Panc1 (cell line): Measurements from ENCODE around the gene RWDD4.

Experiments used
- CTCF ChIP-seq: fragments of 450-650 bp; IDR thresholded peaks from 2 replicates; pipeline ENCODE4 v1.5.1; 2017; ENCODE audit warnings: mild to moderate bottlenecking
- POLR2AphosphoS5 ChIP-seq: IDR thresholded peaks from 2 replicates; pipeline ENCODE4 v1.6.1; 2012; ENCODE audit warnings: mild to moderate bottlenecking, low read depth, low read length, moderate library complexity
- TCF7L2 ChIP-seq: IDR thresholded peaks from 2 replicates; pipeline ENCODE4 v1.6.1; 2011; ENCODE audit warnings: mild to moderate bottlenecking, low read depth, low read length, inconsistent platforms

DNA sequence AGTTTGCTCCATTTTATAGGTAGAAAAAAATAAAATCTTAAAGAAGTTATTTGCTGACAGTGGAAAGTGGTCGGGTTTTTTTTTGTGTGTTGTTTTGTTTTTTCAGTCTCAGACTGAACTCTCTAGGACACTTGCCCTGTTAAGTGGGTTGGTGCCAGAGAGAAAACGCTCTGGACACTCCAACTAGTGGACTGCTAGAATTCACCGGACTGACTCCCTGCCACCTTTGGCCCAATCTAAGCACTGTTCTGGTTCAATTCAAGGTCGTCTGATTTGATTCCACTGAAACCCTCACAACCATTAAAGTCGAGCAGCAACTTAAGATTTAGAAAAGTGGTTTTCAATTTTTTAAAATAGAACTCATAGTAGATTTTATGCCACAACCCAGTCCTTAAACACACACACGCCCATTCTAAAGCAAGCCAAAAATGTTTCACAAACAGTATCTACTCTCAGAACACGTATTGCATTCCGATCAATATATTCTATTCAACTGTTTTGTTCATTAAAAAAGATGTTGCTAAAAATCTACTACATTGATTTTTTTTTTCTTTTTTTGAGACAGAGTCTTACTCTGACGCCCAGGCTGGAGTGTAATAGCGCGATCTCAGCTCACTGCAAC, 27.3 kb downstream of the RWDD4 start:
- TF ChIP-seq CTCF: no peak
- no peak for TF ChIP-seq POLR2AphosphoS5
- TF ChIP-seq TCF7L2: no peak
